OCI-LY7 (cell line): ENCODE results near the gene ANO10. TPM values are rescaled to one million over a fixed set of nuclear protein-coding genes. Genes with fewer than 3 reads are reported as not detected.

Source experiments
- BruUV-seq: library from RNA; stranded (reverse); fragments of 400-500 nt; replicated peaks from 2 replicates; lab custom pipeline; 2021; lab: Mats Ljungman, UMichigan
- CTCF ChIA-PET: fragments of 300-600 bp; sonication (Branson Sonifier 250); formaldehyde crosslinking; loops from one replicate; lab custom pipeline; 2022; ENCODE audit warnings: antibody characterized with exemption; ENCODE audit not compliant: unreplicated experiment; lab: Charles Lee
- POLR2A ChIA-PET: fragments of 300-600 bp; sonication (Branson Sonifier 250); formaldehyde crosslinking; loops from one replicate; lab custom pipeline; 2022; ENCODE audit warnings: antibody characterized with exemption; lab: Charles Lee
- DNase-seq: peaks from one replicate; pipeline ENCODE4 v3.0.0-alpha.2; 2015; ENCODE audit warnings: low spot score
- H2AFZ ChIP-seq: fragments of 200-600 bp; sonication (generic), shearing (Covaris generic); 2 replicates; pipeline ENCODE4 v1.6.1; 2014; ENCODE audit warnings: mild to moderate bottlenecking, antibody characterized with exemption, low read length, moderate library complexity
- H3K27ac ChIP-seq: fragments of 200-600 bp; sonication (generic); 2 replicates; pipeline ENCODE4 v1.5.1; 2014; ENCODE audit warnings: mixed run types, low read depth, mild to moderate bottlenecking, moderate library complexity, low read length, inconsistent platforms; ENCODE audit not compliant: poor library complexity, severe bottlenecking
- H3K36me3 ChIP-seq: fragments of 200-600 bp; sonication (generic); 2 replicates; pipeline ENCODE4 v1.6.1; 2014; ENCODE audit warnings: mild to moderate bottlenecking, antibody characterized with exemption, low read length, moderate library complexity, mixed read lengths; ENCODE audit not compliant: insufficient read depth
- H3K4me1 ChIP-seq: fragments of 200-600 bp; sonication (generic); 2 replicates; pipeline ENCODE4 v1.5.1; 2014; ENCODE audit warnings: mild to moderate bottlenecking, low read length; ENCODE audit not compliant: insufficient read depth, poor library complexity, severe bottlenecking
- H3K4me2 ChIP-seq: fragments of 200-600 bp; sonication (generic); 2 replicates; pipeline ENCODE4 v1.6.1; 2014; ENCODE audit warnings: mild to moderate bottlenecking, low read length
- H3K4me3 ChIP-seq: fragments of 200-600 bp; sonication (generic); 2 replicates; pipeline ENCODE4 v1.5.1; 2014; ENCODE audit warnings: mild to moderate bottlenecking, low read depth, low read length; ENCODE audit not compliant: poor library complexity, severe bottlenecking
- H3K79me2 ChIP-seq: fragments of 200-600 bp; sonication (generic); 2 replicates; pipeline ENCODE4 v1.6.1; 2016; ENCODE audit warnings: low read depth, mild to moderate bottlenecking, low read length, moderate library complexity, mixed read lengths; ENCODE audit not compliant: insufficient read depth
- H3K9me2 ChIP-seq: fragments of 200-600 bp; sonication (generic); 2 replicates; pipeline ENCODE4 v1.6.1; 2016; ENCODE audit warnings: mild to moderate bottlenecking, low read length, mixed read lengths; ENCODE audit not compliant: insufficient read depth
- H3K9me3 ChIP-seq: fragments of 200-600 bp; sonication (generic); 2 replicates; pipeline ENCODE4 v1.6.1; 2014; ENCODE audit warnings: mild to moderate bottlenecking, mixed run types, low read length, mixed read lengths
- H4K20me1 ChIP-seq: fragments of 200-600 bp; sonication (generic); 2 replicates; pipeline ENCODE4 v1.6.1; 2014; ENCODE audit warnings: mild to moderate bottlenecking, antibody characterized with exemption, low read length, moderate library complexity, mixed read lengths; ENCODE audit not compliant: insufficient read depth
- EZH2phosphoT487 ChIP-seq: fragments of 200-600 bp; sonication (generic); IDR thresholded peaks from 2 replicates; pipeline ENCODE4 v1.6.1; 2018; ENCODE audit warnings: low read depth, borderline replicate concordance, mild to moderate bottlenecking, mixed run types, antibody characterized with exemption, low read length, moderate library complexity, mixed read lengths
- intact Hi-C: fragments of 100-400 bp; cut with micrococcal nuclease; formaldehyde crosslinking; loops from one replicate; pipeline ENCODE4 v1.10.0; 2022; ENCODE audit not compliant: unreplicated experiment
- total RNA-seq, 2 experiments: library from RNA; depleted of rRNA in 1 of 2; stranded (reverse); fragments of >200 nt in 1 of 2; shearing (Covaris generic) in 1 of 2; gene quantifications; 2 replicates each; pipeline ENCODE4 v1.2.3, GENCODE V29; 2014 to 2022
- TF ChIP-seq, protein P1 (sequence below): fragments of 200-600 bp; sonication (generic); conservative IDR thresholded peaks from 2 replicates; pipeline ENCODE4 v1.5.1; 2014; ENCODE audit warnings: mild to moderate bottlenecking, antibody characterized with exemption, low read length, moderate library complexity, mixed read lengths

ANO10 gene
- total RNA-seq, 2 experiments from 2014 or later, result 2.2 to 5.8 TPM

DNA sequence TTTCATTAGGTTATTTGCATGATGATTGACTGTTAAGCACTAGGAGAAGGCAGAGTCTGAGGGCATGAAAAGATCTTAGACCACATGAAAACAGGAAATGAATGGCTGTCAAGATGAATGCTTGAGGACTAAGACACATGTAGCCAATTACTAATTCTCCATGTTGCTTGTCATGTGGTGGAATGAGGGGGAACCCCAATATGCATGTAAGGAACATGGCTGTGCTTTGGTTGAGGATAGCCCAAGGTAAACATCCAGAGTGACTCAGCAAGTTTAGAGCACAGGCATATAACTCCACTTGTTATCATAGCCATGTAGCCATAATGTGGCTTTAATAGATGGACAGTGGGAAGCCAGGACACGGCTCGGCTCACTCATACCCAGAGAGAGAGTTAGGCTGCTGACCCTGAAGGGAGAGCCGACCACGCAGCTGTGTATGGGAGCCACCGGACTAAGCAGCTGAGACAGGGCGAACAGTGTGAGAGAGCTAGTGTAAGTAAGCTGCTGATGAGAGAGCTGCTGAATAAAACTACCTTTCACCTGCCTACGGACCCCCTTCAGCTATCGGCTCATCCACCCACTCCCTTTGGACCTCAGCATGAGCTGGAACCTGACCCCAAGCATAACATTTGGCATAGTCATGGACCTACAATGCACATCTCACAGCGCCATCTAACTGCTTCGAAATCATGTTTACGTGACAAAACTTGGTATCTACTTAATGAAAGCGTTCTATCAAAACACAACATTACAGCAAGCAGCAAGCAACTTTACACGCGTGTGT is 37.6 kb downstream of the ANO10 start:
- no peak overlapping the region for H3K4me3 ChIP-seq
- no peak overlapping the region for H3K4me2 ChIP-seq
- H3K27ac ChIP-seq, result no peak overlapping the region
- no TSS peak for BruUV-seq
- no peaks in the 10 kb centered on the region for H3K79me2 ChIP-seq
- no peak for DNase-seq
- no peaks in the 10 kb centered on the region for H3K36me3 ChIP-seq
- intact Hi-C loops, result no loop called here
- no peak overlapping the region for H2AFZ ChIP-seq
- no peaks in the 10 kb centered on the region for H3K9me3 ChIP-seq
- H3K4me1 ChIP-seq, result no peaks in the 10 kb centered on the region
- ChIA-PET POLR2A (no interaction called here), CTCF (no interaction called here)
- no peaks in the 10 kb centered on the region for H3K9me2 ChIP-seq
- TF ChIP-seq, protein P1, sequence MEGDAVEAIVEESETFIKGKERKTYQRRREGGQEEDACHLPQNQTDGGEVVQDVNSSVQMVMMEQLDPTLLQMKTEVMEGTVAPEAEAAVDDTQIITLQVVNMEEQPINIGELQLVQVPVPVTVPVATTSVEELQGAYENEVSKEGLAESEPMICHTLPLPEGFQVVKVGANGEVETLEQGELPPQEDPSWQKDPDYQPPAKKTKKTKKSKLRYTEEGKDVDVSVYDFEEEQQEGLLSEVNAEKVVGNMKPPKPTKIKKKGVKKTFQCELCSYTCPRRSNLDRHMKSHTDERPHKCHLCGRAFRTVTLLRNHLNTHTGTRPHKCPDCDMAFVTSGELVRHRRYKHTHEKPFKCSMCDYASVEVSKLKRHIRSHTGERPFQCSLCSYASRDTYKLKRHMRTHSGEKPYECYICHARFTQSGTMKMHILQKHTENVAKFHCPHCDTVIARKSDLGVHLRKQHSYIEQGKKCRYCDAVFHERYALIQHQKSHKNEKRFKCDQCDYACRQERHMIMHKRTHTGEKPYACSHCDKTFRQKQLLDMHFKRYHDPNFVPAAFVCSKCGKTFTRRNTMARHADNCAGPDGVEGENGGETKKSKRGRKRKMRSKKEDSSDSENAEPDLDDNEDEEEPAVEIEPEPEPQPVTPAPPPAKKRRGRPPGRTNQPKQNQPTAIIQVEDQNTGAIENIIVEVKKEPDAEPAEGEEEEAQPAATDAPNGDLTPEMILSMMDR, result no peak
- no peak for TF ChIP-seq EZH2phosphoT487
- no peaks in the 10 kb centered on the region for H4K20me1 ChIP-seq

DNA sequence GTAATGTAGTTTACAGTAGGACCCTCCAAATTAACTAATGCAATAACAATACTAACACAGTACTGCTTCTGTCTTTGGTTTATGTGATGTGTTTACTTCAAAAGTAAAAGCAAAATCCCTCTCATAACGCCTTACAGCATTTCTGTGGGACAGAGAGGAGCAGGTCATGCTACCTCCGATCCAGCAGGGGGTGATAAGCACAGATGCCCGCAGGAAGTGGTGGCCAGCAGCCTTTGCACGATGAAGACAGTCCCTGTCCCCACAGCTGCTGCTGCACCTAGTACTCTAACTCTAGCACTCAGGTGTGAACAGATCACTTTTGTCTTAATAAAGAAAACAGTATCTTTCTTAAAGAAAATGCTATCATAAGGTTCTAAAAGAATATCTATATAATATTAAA is 38.3 kb downstream of the ANO10 start:
- BruUV-seq, result no TSS peak
- H3K4me2 ChIP-seq, result 0 out of 2 replicates have a peak overlapping the region, but pooled peaks have one; percentile 26
- DNase-seq, result peak; percentile 4
- no peak for TF ChIP-seq EZH2phosphoT487
- TF ChIP-seq, protein P1, result peak; percentile 53; the same call in 1 of the 2 replicates
- ChIA-PET POLR2A (no interaction called here), CTCF (no interaction called here)
- no peaks in the 10 kb centered on the region for H3K36me3 ChIP-seq
- intact Hi-C loops, result no loop called here
- H3K4me1 ChIP-seq, result no peaks in the 10 kb centered on the region
- no peak overlapping the region for H2AFZ ChIP-seq
- no peaks in the 10 kb centered on the region for H4K20me1 ChIP-seq
- H3K79me2 ChIP-seq, result no peaks in the 10 kb centered on the region
- no peak overlapping the region for H3K27ac ChIP-seq
- no peaks in the 10 kb centered on the region for H3K9me2 ChIP-seq
- H3K4me3 ChIP-seq, result no peak overlapping the region
- H3K9me3 ChIP-seq, result no peaks in the 10 kb centered on the region

DNA sequence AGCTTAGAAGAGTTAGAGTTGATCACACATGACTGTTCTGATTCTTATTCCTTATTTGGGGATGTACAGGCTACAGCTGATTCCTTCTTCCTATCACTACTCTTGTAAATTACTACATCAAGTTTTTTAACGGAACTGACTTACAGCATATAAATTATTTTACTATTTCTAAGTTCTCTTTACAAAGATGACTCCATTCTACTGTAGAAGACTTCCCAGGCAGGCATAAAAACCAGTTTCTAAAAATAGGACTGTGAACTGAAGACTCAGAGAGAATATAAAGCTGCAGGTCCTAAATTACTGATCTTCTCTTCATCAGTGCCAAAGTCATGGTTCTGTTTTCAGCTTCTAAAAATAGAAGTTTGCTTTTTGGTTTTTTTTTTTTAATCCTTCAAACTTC is 38.9 kb downstream of the ANO10 start:
- H3K4me2 ChIP-seq, result no peak overlapping the region
- H3K36me3 ChIP-seq, result no peaks in the 10 kb centered on the region
- no peaks in the 10 kb centered on the region for H3K4me1 ChIP-seq
- no peaks in the 10 kb centered on the region for H3K79me2 ChIP-seq
- no peak overlapping the region for H3K27ac ChIP-seq
- intact Hi-C loops, result no loop called here
- no peak overlapping the region for H3K4me3 ChIP-seq
- ChIA-PET POLR2A (no interaction called here), CTCF (no interaction called here)
- no TSS peak for BruUV-seq
- no peaks in the 10 kb centered on the region for H3K9me2 ChIP-seq
- no peaks in the 10 kb centered on the region for H4K20me1 ChIP-seq
- H2AFZ ChIP-seq, result no peak overlapping the region
- DNase-seq, result no peak
- TF ChIP-seq, protein P1, result no peak
- no peak for TF ChIP-seq EZH2phosphoT487
- no peaks in the 10 kb centered on the region for H3K9me3 ChIP-seq
